HUES48 (cell line): Measurements from ENCODE around the gene SPIN3.
"Not testable (repeated sequence)": the region's sequence is repeated elsewhere in the genome, so short reads cannot be mapped to it uniquely, and the experiment has no call there.

Experiments
- H3K27ac ChIP-seq: one replicate; pipeline ENCODE4 v1.7.0; 2013; ENCODE audit warnings: low read depth, low read length, inconsistent platforms
- H3K27me3 ChIP-seq: 2 replicates; pipeline ENCODE4 v1.6.1; 2013; ENCODE audit warnings: mild to moderate bottlenecking, low read length; ENCODE audit not compliant: control insufficient read depth, insufficient read depth
- H3K36me3 ChIP-seq: 2 replicates; pipeline ENCODE4 v1.6.1; 2013; ENCODE audit warnings: low read length; ENCODE audit not compliant: control insufficient read depth, insufficient read depth
- H3K4me1 ChIP-seq: 2 replicates; pipeline ENCODE4 v1.6.1; 2013; ENCODE audit warnings: mild to moderate bottlenecking, low read length; ENCODE audit not compliant: control insufficient read depth, insufficient read depth
- H3K4me3 ChIP-seq: 2 replicates; pipeline ENCODE4 v1.5.1; 2013; ENCODE audit warnings: mild to moderate bottlenecking, low read depth, low read length
- H3K9ac ChIP-seq: 2 replicates; pipeline ENCODE4 v1.6.1; 2013; ENCODE audit warnings: mild to moderate bottlenecking, low read depth, low read length, moderate library complexity
- H3K9me3 ChIP-seq: 2 replicates; pipeline ENCODE4 v1.6.1; 2013; ENCODE audit warnings: low read length; ENCODE audit not compliant: control insufficient read depth, insufficient read depth

The SPIN3 gene

DNA sequence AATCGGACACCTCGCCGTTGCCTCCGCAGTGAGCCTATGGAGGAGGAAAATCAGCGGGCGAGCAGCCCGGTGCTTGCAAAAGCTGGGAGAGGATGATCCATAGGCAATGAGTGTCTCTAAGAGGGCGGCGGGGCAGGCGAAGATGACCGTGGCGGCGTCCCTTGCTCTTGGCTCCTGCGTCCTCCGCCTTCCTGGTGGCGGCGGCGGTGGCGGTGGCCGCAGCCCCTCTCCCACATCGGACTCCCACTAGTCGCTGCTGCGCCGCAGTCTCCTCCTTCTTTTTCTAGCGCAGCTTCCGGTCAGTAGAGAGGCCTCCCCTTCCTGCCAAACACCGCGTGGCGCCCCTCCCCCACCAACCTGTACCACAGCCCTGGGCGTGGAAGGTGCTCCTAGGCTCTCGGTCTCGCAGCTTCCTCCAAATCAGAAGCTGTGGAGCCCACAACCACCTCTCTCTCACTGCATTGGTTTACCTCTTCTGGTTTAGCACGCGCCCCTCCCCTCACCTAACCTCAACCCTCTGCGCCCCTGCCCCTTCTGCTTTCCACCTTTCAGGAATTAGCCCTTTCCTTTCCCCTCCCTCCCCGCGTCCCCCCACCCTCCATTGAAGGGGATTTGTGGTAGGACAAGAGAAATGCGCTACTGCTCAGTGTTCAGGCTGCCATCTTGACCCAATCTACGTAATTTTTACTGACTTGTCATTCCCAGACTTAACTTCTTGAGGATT lies at the start of gene SPIN3:
Gene SPIN3, minus strand, starts transcription at position 271 of the 724 bp plus-strand sequence. CDS start 594 bp downstream, outside the sequence.
- H3K9me3 ChIP-seq: peaks cover 25% of the 10 kb centered on the region
- peak within 1 kb of the TSS; percentile 82 for H3K9ac ChIP-seq
- H3K27ac ChIP-seq: peak within 1 kb of the TSS; percentile 93
- 0 out of 2 replicates have a peak, but pooled peaks cover 5% of the 10 kb centered on the region for H3K4me1 ChIP-seq
- peaks cover 39% of the 10 kb centered on the region for H3K36me3 ChIP-seq
- H3K27me3 ChIP-seq: no peaks in the 10 kb centered on the region
- H3K4me3 ChIP-seq: peak within 1 kb of the TSS; percentile 75

DNA sequence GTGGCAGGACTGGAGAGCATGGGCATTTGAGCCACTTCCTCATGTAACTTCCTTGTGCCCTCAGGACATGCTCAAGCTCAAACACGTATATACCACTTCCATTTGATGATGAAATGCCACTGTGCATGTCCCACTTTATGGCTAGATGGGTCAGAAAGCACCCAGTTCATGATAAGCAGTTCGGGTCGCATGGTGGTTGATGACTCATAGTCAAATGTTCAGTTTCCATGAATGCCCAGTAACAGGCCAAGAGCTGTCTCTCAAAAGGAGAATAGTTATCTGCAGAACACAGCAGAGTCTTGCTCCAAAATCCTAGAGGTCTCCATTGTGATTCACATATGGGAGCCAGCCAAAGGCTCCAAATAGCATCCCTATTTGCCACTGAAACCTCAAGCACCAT lies 48.9 kb upstream of the SPIN3 start:
- H3K27me3 ChIP-seq: no peaks in the 10 kb centered on the region
- H3K9me3 ChIP-seq: peaks cover 54% of the 10 kb centered on the region
- no peak overlapping the region for H3K4me3 ChIP-seq
- no peaks in the 10 kb centered on the region for H3K36me3 ChIP-seq
- no peaks in the 10 kb centered on the region for H3K4me1 ChIP-seq
- H3K9ac ChIP-seq: no peak overlapping the region
- H3K27ac ChIP-seq: no peak overlapping the region

GRCh38 chrX:57037265-57037664 lies 41.9 kb upstream of the SPIN3 start:
- not testable (repeated sequence) for H3K36me3 ChIP-seq, H3K27me3 ChIP-seq, H3K4me3 ChIP-seq, H3K4me1 ChIP-seq, H3K27ac ChIP-seq, H3K9ac ChIP-seq
- peaks cover 42% of the 10 kb centered on the region for H3K9me3 ChIP-seq

DNA sequence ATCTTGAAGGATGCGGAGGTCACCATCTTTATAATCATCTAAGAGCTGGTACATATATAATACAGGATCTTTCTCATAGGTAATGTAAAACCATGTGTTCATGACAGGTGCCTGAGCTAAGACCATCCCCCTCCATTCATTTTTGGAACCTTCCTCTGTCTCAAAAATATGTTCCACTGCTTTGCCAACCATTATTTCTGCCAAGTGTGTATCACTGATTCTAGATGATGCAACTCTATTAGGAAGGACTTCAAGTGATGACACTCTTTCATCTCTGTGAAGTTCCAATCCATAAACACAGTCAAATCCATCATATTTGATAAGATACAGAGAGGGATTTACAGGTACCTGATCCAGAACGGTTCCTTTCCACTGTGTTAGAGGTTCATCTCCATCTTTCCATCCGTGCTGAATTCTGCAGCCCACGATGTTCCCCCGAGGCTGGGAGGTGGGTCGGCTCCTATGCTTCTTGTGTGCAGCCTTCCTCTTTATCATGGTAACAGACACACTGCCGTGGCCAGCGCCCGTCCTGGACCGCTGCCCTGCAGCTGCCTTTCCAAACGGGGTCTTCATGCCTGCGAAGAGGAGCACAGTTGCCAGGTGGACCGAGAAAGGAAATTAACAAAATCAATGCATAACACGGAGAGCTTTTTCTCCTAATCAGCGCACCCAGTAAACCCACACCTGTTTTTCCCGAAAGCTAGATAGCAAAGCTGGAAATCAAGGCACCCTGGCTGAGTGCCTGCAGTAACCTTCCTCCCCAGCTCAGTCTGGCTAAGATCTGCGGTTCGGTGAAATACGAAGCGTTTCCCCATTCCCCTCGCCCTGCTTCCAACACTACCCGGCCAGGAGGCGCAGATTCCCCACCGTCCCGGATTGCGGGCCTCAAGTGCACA lies 718 bp downstream of the SPIN3 start:
- 0 out of 2 replicates have a peak, but pooled peaks cover 5% of the 10 kb centered on the region for H3K4me1 ChIP-seq
- H3K4me3 ChIP-seq: peak overlapping the region; percentile 75
- peaks cover 42% of the 10 kb centered on the region for H3K36me3 ChIP-seq
- no peaks in the 10 kb centered on the region for H3K27me3 ChIP-seq
- peak overlapping the region; percentile 82 for H3K9ac ChIP-seq
- H3K9me3 ChIP-seq: peaks cover 28% of the 10 kb centered on the region
- H3K27ac ChIP-seq: peak overlapping the region; percentile 93

DNA sequence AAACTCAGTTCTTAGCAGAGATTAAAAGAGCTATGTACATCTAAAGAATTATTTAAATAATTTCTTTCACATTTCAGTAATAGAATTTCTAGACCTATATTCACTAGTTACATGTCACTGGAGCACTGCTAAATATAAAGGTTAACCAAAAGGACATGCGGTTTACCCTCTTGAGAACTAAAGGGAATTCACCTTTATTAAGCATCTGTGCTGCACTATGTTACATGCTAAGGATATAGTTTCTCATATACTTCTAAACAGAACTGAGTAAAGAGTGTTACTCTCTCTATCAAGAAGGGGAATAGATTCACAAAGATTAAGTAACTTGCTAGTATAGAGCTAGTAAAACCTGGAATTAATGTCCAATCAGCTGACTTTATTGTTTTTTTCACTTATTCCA lies 7.6 kb downstream of the SPIN3 start:
- peaks cover 85% of the 10 kb centered on the region for H3K36me3 ChIP-seq
- H3K4me3 ChIP-seq: no peak overlapping the region
- H3K9me3 ChIP-seq: peaks cover 52% of the 10 kb centered on the region
- no peak overlapping the region for H3K9ac ChIP-seq
- no peaks in the 10 kb centered on the region for H3K27me3 ChIP-seq
- no peaks in the 10 kb centered on the region for H3K4me1 ChIP-seq
- no peak overlapping the region for H3K27ac ChIP-seq

GRCh38 chrX:56986138-56986537 lies 9.2 kb downstream of the SPIN3 start:
- H3K9ac ChIP-seq: no peak overlapping the region
- no peak overlapping the region for H3K27ac ChIP-seq
- H3K27me3 ChIP-seq: no peaks in the 10 kb centered on the region
- H3K4me1 ChIP-seq: no peaks in the 10 kb centered on the region
- H3K4me3 ChIP-seq: no peak overlapping the region
- peaks cover 49% of the 10 kb centered on the region for H3K9me3 ChIP-seq
- H3K36me3 ChIP-seq: peaks cover 86% of the 10 kb centered on the region

DNA sequence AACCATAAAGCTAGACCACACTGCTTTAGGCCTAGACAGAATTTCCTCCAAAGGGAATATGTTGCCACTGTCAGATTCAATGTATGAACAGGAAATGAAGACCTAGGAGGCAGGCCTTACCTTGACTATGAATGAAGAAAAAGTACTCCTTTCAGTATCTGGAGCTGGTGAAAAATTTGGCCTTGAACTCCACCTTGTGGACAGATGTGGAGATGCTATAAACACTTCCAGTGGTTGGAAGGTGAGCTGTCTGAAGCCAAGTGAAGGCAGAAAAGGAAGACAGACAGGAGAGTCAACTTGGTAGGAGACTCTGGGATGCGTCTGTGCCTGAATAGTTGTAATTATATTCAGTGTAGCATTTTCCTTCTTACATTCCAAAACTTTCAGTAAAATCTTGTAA lies 17.2 kb downstream of the SPIN3 start:
- H3K4me3 ChIP-seq: no peak overlapping the region
- H3K27me3 ChIP-seq: no peaks in the 10 kb centered on the region
- no peaks in the 10 kb centered on the region for H3K4me1 ChIP-seq
- peaks cover 76% of the 10 kb centered on the region for H3K36me3 ChIP-seq
- H3K9ac ChIP-seq: no peak overlapping the region
- H3K9me3 ChIP-seq: peaks cover 34% of the 10 kb centered on the region
- no peak overlapping the region for H3K27ac ChIP-seq

GRCh38 chrX:56975611-56976010 lies 19.7 kb downstream of the SPIN3 start:
- Histone ChIP-seq H3K36me3 (peaks cover 54% of the 10 kb centered on the region), H3K9me3 (peaks cover 21% of the 10 kb centered on the region), H3K4me3 (no peak overlapping the region), H3K4me1 (no peaks in the 10 kb centered on the region), H3K27ac (no peak overlapping the region), H3K27me3 (no peaks in the 10 kb centered on the region), H3K9ac (no peak overlapping the region)

- Histone ChIP-seq H3K9me3 (peaks cover 14% of the 10 kb centered on the region), H3K4me3 (no peak overlapping the region), H3K36me3 (peaks cover 43% of the 10 kb centered on the region), H3K27ac (no peak overlapping the region), H3K9ac (no peak overlapping the region), H3K27me3 (no peaks in the 10 kb centered on the region), H3K4me1 (no peaks in the 10 kb centered on the region)
Measured at GRCh38 chrX:56974408-56974807, 20.9 kb downstream of the SPIN3 start.

DNA sequence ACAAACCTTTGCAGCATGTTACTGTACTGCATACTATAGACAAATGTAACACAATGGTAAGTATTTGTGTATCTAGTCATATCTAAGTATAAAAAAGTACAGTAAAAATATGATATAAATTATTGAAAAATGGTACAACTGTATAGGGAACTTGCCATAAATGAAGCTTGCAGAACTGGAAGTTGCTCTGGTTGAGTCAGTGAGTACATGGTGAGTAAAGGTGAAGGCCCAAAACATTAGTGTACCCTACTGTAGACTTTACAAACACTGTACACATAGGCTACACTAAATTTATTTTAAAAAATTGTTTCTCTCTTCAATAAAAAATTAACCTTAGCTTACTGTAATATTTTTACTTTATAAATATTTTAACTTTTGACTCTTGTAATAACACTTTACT lies 25.8 kb downstream of the SPIN3 start:
- Histone ChIP-seq H3K9me3 (peaks cover 30% of the 10 kb centered on the region), H3K4me3 (no peak overlapping the region), H3K9ac (no peak overlapping the region), H3K36me3 (peaks cover 2% of the 10 kb centered on the region; the same call in 1 of the 2 replicates), H3K27me3 (no peaks in the 10 kb centered on the region), H3K4me1 (no peaks in the 10 kb centered on the region), H3K27ac (no peak overlapping the region)

DNA sequence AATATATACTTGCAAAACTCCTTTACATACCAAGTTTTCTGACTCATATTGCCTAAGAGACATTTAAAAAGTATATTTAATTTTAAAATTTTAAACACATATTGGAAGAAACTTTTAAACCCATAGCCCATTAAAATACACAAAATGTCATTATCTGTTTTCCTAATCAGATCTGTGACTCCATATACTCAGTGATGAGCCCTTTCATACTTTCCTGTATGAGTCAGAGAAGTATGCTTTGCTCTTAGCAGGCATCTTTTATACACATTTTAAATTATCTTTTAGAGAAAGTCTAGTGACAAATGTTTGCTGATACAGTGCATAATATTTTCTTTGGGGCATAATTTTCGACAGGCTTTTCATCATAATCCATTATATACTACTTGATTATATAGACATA lies 26.4 kb downstream of the SPIN3 start:
- H3K27me3 ChIP-seq: no peaks in the 10 kb centered on the region
- H3K9ac ChIP-seq: no peak overlapping the region
- H3K9me3 ChIP-seq: peaks cover 32% of the 10 kb centered on the region
- H3K36me3 ChIP-seq: no peaks in the 10 kb centered on the region; the same call in 1 of the 2 replicates
- H3K4me3 ChIP-seq: no peak overlapping the region
- H3K4me1 ChIP-seq: no peaks in the 10 kb centered on the region
- H3K27ac ChIP-seq: no peak overlapping the region
